GM19395 (cell line): ENCODE measurements around the gene STEAP1B.
"Not testable (repeated sequence)": the region's sequence is repeated elsewhere in the genome, so short reads cannot be mapped to it uniquely, and the experiment has no call there.

Experiments
- ATAC-seq: cut with Tn5 transposase; IDR thresholded peaks from one replicate; pipeline ENCODE4 v1.9.1; 2021; ENCODE audit warnings: mild to moderate bottlenecking, moderate library complexity; ENCODE audit not compliant: unreplicated experiment

Gene STEAP1B

DNA sequence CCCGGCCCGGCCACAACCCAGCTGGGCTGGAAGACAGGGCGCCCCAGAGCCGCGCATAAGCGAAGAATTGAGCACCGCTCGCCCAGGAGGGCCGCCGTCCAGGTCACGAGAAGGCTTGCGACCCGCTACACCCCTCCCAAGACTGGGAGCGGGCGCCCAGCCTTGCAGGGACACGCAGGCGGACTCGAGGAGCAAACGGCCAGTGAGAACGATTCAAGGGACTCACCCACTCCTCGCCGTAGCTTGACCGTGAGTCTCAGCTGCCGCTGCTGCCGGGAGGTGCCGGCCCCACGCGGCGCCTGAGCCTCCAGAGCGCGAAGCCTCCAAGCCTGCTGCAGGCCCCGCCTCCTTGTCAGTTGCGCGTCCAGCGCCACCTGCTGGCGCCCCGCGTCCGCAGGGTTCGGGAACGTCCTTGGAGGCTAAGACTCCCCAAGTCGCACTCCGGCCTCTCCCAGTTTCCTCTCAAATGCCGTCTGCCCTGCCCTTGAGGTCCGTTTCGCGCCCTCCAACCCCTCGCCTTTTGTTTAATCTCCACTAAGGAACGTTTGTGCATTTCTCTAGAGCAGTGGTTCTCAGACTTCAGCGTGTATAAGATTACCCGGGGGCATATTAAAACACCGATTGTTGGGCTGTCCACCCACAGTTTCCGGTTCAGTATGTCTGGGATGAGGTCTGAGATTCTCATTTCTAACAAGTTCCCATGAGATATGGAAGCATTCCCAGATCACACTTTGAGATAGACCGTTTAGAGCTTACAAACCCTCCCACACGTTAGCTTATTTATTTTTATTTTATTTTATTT, at the start of gene STEAP1B:
Gene STEAP1B (minus strand): TSS at position 301 of the 802 bp plus-strand sequence. CDS start 5,333 bp downstream, outside the sequence.
- ATAC-seq, result peak; percentile 94

DNA sequence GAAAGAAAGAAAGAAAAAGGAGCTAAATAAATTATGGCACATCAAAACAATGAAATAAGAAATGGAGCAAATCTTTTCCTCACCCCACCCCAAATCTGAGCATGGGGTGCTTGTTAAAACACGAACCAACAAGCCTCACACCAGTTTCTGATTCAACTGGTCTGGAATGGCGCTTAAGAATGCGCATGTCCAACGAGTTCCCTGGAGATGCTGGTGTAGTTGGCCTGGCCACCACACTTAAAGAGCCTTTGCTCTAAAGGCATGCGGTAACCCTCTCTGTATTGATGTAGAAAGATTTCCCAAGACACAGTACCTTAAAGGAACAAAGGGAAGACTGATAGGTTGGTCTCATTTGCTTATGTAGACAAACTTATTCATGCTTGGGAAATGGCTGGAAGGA, 49.1 kb upstream of the STEAP1B start:
- ATAC-seq, result no peak

DNA sequence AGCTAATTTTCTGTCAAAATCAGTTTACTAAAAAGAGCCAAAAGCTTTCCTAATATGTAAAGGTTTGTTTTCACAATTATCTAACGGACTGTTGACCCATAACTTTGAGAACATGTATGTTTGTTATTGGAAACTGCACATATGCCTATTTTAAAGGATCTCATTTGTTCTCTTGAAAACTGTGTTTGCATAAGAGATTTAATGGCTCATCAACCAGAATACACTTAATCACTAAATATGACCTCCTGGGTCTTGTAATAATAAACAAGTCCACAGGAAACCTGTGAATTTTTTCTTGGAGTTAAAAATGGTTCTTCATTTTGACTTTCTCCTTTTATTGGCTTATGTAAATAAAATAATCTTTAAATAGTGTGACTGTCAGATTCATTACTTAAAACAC, 48.3 kb upstream of the STEAP1B start:
- ATAC-seq, result no peak

DNA sequence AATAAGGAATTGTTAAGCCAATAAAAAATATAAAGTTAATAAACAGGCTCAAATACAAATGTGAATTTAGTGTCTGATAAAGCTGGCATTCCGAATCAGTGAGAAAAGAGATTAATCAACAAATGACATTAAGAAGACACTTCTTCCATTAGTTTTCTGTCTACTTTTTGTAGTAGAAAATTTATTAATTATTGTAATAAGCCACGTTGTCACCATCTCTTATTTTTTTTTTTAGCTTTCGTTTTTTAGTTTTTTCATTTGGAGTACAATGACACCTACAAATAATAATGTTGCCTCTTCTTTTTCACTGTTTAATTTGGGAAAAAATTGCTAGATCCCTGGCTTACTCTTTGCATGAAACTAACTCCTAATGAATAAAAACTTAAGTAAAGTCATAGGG, 46.8 kb upstream of the STEAP1B start:
- no peak for ATAC-seq

DNA sequence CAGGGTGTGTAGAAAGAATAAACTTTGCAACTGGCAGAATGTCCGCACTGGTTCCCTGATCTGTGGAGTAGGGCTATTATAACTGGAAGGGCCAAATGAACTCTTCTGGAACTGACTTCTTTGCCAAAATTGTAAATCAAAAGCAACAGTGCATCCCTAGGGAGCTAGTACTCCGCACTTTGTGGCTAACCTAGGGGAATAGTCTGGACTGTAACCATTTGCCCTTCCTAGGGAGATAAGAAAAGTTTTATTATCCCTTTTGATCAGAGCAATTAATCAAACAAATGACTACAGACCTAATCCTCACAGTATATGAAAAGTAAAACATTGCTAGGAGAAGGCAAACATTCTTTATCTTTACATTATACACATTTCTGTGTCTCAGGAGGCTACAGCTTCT, 45.5 kb upstream of the STEAP1B start:
- no peak for ATAC-seq

DNA sequence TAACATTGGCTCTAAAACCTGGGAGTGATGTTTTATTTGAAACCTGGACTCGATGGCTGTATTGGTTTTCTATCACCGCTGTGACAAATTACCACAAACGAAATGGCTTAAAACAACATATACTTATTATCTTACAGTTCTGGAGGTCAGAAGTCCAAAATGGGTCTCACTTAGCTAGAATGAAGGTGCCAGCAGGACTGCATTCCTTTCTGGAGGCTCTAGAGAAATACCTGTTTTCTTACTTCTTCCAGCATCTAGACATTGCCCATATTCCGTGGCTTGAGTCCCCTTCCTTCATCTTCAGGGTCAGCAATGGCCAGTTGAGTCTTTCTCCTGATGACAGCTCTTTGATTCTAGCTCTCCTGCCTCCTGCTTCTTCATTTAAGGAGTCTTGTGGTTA, 44.3 kb upstream of the STEAP1B start:
- no peak for ATAC-seq

DNA sequence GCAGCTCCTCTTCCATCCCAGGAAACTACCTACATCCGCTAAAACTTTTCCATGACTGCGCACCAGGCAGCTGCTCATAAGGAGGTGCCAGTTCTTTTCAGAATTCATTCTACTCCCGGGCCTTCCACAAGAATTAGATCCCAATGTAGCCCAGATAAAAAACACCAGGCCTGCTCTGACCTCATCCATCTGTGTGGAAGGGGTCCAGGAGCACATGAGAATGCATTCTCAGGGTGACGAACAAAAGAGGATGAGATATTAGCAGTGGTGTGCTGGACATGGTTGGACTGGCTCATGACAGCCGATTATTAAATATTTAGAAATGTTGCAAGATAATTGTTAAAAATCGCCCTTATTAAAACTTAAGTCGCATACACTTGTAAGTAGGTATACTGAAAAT, 43.2 kb upstream of the STEAP1B start:
- ATAC-seq, result no peak

DNA sequence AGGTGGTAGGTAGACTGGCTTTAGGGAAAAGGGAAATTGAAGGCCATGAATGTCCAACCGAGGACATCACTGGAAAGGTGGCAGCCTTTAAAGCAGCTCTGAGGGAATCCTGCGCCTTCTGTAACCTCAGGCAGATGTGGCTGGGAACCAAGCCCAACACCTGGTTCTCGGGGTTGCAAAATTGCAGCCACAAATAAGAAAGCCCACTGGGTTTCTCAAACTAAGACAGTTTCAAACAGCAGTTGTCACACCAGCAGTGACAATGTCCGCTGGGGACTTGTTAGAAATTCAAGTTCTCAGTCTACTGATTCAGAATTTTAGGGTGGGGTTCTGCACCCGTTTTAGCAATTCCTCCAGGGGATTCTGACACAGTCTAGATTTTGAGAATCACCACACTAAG, 42.7 kb upstream of the STEAP1B start:
- ATAC-seq, result no peak

DNA sequence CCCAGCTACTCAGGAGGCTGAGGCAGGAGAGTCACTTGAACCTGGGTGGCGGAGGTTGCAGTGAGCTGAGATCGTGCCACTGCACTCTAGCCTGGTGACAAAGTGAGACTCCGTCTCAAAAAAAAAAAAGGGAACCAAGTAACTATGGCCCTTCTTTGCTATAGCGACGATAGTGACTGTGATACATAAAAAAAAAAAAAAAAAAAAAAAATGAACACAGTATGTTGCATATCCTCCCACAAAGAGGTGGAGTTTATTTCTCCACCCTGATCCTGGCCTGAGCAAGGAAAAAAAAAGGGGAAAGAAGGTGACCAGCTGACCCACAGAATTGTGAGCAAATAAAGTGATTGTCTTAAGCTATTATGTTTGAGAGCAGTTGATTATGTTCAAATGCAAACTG, 42.3 kb upstream of the STEAP1B start:
- ATAC-seq, result no peak

DNA sequence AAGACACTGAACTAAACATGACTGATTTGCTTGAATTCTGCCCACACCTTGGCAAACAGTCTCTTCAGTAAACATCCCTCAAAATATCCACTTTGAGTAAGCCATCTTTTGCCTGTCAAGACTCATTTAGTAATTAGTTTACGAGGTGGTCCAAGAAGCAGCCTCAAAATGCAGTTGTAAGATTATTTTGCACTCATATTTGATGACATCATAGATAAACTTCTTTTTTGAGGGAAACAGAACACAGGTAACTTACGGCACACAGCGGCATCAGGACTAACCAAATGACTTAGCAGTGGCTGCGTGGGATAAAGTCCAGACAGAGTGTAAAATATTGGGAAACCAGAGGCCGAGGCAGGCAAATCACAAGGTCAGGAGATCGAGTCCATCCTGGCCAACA, 41.8 kb upstream of the STEAP1B start:
- ATAC-seq, result no peak

DNA sequence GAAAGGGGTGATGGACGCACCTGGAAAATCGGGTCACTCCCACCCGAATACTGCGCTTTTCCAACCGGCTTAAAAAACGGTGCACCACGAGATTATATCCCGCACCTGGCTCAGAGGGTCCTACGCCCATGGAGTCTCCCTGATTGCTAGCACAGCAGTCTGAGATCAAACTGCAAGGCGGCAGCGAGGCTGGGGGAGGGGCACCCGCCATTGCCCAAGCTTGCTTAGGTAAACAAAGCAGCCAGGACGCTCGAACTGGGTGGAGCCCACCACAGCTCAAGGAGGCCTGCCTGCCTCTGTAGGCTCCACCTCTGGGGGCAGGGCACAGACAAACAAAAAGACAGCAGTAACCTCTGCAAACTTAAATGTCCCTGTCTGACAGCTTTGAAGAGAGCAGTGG, 28.5 kb upstream of the STEAP1B start:
- ATAC-seq, result not testable (repeated sequence)

DNA sequence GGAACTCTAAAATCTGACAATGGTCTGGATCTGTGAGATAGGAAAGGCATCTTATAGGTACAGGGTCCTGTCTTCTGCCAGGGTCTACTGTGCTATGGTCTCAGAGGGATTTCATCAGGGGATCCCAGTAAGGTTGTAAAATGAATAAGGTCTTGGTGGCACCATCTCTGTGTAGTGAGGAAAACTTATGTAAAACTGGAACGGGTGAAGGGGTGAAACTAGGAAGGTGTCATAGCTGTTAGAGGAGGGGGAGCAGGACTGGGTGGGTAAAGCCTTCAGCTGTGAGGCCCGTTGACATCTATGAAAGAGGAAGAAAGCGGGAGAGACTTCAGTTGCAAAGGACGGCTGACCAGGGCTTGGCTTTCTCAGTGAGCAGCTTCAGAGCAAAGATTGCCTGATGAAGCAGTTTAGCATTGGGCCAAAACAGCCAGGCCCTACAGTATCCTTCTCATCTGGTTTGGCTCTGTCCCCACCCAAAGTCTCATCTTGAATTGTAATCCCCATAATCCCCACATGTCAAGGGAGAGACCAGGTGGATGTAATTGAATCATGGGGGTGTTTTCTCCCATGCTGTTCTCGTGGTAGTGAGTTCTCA, 24.5 kb upstream of the STEAP1B start:
- not testable (repeated sequence) for ATAC-seq

DNA sequence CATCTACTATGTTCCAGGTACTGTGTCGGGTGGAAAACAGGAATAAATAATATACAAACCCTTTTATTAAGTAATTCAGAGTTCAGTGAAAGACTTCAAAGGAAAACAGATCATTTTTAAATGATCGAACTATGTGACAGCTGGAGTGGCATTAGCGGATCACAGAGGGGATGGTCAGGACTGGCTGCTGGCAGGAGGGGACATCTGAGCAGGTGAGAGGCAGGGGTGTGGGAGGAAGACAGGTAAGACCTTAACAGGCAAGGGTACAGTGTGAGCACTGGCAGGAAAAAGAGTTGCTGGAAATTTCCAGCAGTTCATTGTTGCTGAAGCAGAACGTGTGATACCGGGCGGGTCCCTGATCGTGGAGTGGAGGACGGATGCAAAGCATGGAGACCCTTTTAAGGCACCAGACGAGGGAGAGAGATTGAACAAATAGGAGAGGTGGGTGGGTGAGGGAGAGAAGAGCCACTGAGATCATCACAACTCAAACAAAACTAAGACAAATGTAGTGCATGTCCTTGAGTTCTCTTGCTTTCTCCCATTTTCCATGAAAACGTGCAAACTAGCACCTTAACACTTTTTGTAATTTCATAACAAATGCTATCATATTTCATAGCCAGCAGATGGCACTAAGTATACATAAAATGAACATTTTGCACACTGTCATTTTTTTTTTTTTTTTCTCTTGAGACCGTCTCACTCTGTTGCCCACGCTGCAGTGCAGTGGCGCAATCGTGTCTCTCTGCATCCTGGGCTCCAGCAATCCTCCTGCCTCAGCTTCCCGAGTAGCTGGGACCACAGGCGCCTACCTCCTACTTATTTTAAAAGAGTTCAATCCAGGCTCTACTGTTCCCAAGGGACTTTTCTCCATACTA, 23.7 kb upstream of the STEAP1B start:
- not testable (repeated sequence) for ATAC-seq

DNA sequence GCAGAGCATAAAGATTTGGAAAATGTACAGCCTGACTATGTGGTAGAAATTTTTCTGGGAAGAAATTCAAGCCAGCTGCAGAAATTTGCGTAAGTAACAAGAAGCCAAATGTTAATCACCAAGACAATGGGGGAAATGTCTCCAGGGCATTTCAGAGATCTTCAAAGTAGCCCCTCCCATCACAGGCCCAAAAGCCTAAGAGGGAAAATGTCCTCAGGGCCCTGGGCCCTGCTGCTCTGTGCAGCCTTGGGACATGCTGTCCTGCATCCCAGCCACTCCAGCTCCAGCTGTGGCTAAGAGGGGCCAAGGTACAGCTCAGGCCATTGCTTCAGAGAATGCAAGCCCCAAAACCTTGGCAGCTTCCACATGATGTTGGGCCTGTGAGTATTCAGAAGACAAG, 19.6 kb upstream of the STEAP1B start:
- ATAC-seq, result not testable (repeated sequence)

DNA sequence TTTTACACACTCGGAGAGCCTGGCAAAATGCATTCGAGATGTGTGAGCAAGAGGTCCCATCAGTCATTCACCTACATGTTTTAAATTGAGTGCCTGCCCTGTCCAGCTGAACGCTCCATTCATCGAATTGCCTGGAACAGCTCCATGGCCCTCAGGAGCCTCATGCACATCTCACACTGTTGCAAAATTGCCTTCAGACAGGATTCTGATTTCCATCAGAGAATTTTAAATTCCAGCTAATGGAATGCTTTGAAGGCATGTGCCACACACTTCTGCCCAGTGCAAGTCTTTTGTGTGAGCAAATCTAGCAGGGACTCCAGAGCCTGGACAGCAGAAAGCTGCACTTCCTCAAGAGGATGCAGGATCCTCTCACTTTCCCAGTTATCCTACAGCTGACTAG, 17.0 kb upstream of the STEAP1B start:
- ATAC-seq, result not testable (repeated sequence)

DNA sequence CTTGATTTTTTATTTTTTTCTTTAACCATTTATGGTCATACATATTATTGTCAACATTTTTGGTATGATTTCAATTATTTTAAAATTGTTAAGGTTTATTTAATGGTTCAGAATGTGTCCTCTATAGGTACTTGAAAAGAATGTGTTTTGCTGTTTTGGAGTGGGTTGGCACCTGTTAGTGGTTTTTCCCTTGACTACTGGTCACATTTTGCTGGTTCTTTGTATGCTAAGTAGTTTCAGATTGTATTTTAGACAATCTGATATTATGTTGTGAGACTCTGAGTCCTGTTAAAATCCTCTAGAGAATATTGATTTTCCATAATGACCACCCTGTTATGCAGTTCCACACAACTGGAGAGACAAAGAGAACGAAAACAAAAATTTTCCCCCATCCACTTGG, 15.0 kb upstream of the STEAP1B start:
- ATAC-seq, result not testable (repeated sequence)

DNA sequence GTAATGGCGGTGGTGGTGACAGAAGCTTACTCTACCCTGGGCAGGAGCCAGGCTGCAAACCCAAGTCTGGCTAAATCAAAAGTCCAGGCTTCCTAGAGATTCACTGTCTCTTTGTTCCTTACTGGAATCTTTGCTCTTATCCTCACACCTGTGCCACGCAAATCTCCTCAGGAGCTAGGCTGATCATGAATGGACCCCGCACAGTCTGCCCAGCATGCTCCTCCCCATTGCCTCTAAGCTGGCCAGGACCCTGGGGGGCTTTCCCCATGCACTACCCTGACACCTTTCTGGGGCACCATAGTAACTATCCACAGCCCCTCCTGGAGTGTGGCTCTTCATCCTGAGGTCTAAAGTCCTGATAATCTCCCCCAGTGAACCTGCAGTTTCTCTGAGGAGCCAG, 7.3 kb upstream of the STEAP1B start:
- ATAC-seq, result not testable (repeated sequence)

DNA sequence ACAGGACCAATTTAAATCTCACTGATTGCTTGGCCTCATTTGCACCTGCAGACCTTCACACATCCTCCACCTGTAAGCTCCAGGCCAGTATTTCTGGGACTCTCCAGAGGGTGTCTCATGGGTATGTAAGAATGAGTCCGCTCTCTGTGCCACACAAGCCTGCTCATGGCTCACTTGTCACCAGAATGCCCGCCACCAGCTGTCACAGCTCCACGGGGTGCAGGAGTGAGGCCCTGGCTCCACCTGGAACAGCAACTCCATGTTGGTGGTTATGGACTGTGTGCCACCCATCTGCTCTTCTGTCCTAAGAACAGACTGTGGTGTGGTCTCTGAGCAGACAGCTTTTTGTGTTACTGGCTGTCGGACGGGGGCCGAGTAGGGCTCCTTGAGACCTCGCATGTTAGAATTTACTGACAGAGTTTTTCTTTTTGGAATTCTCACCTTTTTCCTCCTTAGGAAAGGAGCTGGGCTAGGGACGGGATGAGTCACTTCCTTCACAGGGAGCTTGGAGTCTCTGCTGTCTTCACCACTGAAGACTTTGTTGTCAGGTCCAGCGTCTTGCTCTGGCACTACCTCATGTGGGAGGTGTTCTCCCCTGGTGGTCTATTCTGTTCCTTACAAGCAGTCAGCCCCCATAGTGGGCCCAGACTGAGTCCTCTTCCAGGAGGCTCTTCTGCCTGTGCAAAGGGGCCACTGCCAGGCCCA, 6.5 kb upstream of the STEAP1B start:
- not testable (repeated sequence) for ATAC-seq

DNA sequence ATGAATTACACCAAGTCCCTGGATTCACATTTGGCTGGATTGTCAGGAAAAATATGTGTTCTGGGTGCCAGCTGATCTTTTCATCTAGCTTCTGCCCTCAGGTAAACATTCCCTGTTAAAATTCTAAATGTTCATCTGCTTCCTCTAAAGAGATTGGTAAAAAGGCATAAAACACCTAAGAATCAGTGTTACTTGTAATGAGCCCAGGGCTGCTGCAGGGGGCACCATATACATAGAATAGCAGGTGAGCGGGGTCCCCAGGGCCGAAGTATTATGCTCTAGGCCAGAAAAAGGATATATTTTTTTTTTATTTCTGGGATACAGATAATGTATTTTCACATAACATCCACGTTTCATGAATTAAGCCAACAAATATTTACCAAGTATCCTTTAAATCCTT, 4.5 kb upstream of the STEAP1B start:
- not testable (repeated sequence) for ATAC-seq

DNA sequence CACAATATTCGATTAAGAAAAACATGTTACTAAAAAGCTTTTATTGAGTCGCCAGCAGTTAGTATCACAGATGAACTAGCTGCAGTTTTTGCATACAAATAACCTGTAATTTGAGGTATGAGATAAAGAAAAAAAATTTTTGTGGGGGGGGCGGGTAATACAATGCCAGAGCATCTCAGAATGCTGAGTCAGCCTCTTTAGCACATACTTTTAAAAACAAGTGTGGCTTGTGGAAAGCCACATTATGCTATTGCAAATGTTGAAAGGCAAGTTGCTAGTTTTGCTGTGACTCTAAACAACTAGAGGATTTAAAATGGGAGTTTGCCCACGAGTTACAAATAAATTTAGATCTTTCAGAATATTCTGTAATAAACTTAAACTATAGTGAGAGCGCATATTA, 2.1 kb upstream of the STEAP1B start:
- ATAC-seq, result not testable (repeated sequence)

DNA sequence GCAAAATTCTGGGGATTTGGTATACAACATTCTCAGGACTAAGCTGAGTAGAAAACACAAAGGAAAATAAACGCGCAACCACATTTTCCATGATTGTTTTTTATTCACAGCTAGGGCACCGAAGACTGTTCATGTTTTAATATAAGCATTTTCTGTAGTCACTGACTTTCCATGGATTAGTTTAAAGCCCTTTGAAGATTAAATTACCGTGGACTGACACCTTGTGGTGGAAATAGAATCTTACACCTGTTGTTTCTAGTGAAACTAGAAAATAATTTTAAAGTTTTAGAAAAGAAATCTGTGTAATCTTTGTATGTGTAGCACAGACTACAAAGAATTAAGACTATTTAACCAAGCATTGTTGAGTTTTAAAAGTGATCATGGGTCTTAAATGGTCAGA, 1.3 kb upstream of the STEAP1B start:
- ATAC-seq, result not testable (repeated sequence)
